ENCODE results near the gene CDK5RAP2.
"Not testable (repeated sequence)": the region's sequence is repeated elsewhere in the genome, so short reads cannot be mapped to it uniquely, and the experiment has no call there.

The CDK5RAP2 gene

GRCh38 chr9:120524038-120524437 lies 55.9 kb downstream of the CDK5RAP2 start:
- DNase-seq (no peak), ATAC-seq (ENCODE audit: insufficient read depth, low read depth) (no peak)
- Histone ChIP-seq H3K4me3 (ENCODE audit: low read depth in 1 of 2, low read length in 2 of 2) (no peak overlapping the region), H3K27me3 (ENCODE audit: insufficient read depth, low read length, poor library complexity) (no peaks in the 10 kb centered on the region), H3K36me3 (ENCODE audit: insufficient read depth, low read length) (peaks cover 82% of the 10 kb centered on the region), H3K4me2 (ENCODE audit: insufficient read depth, low read length) (no peak overlapping the region), H3K79me2 (ENCODE audit: insufficient read depth, low read length) (no peaks in the 10 kb centered on the region), H3K4me1 (ENCODE audit: insufficient read depth, low read length) (no peaks in the 10 kb centered on the region), H2AFZ (ENCODE audit: low read depth, low read length) (no peak overlapping the region), H3K27ac (ENCODE audit: low read length) (no peak overlapping the region), H3K9ac (ENCODE audit: low read depth, low read length) (no peak overlapping the region), H3K9me3 (ENCODE audit: insufficient read depth, low read length, severe bottlenecking) (no peaks in the 10 kb centered on the region), H4K20me1 (ENCODE audit: insufficient read depth, low read length) (no peaks in the 10 kb centered on the region; the same call in 1 of the 2 replicates)
- no peak for TF ChIP-seq CTCF (IDR thresholded peaks at IDR 0.05; ENCODE audit: borderline replicate concordance, extremely low read depth, low read length, poor library complexity, severe bottlenecking)
- TF ChIP-seq EZH2 (IDR thresholded peaks at IDR 0.05; ENCODE audit: borderline replicate concordance, low read depth, low read length, severe bottlenecking): no peak

- peaks cover 79% of the 10 kb centered on the region for H3K36me3 ChIP-seq (ENCODE audit: insufficient read depth, low read length)
- ATAC-seq (ENCODE audit: insufficient read depth, low read depth): no peak
Measured at GRCh38 chr9:120522558-120522957, 57.4 kb downstream of the CDK5RAP2 start.

DNA sequence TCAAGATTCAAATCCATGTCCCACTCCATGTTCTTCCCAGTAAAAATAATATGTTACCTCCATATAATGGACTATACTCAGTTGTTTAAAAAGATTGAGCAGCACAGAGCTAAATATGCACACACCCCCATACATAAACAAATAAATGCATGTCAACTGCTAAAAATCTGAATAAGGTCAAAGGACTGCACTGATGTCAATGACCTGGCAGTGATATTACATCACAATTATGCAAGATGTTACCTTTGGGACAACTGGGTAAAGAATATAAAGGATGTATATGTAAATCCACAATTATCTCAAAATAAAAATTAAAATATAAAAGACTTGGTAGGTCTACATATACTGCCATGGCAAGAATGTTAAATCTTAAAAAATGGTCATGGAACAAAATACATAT lies 57.9 kb downstream of the CDK5RAP2 start:
- H3K36me3 ChIP-seq (ENCODE audit: insufficient read depth, low read length): peaks cover 81% of the 10 kb centered on the region
- no peaks in the 10 kb centered on the region for H3K27me3 ChIP-seq (ENCODE audit: insufficient read depth, low read length, poor library complexity)
- H3K9me3 ChIP-seq (ENCODE audit: insufficient read depth, low read length, severe bottlenecking): no peaks in the 10 kb centered on the region
- H2AFZ ChIP-seq (ENCODE audit: low read depth, low read length): no peak overlapping the region
- no peaks in the 10 kb centered on the region for H3K79me2 ChIP-seq (ENCODE audit: insufficient read depth, low read length)
- H3K4me1 ChIP-seq (ENCODE audit: insufficient read depth, low read length): no peaks in the 10 kb centered on the region
- no peaks in the 10 kb centered on the region; the same call in 1 of the 2 replicates for H4K20me1 ChIP-seq (ENCODE audit: insufficient read depth, low read length)
- no peak overlapping the region for H3K4me2 ChIP-seq (ENCODE audit: insufficient read depth, low read length)
- no peak for TF ChIP-seq CTCF (IDR thresholded peaks at IDR 0.05; ENCODE audit: borderline replicate concordance, extremely low read depth, low read length, poor library complexity, severe bottlenecking)
- TF ChIP-seq EZH2 (IDR thresholded peaks at IDR 0.05; ENCODE audit: borderline replicate concordance, low read depth, low read length, severe bottlenecking): no peak
- no peak overlapping the region for H3K4me3 ChIP-seq (ENCODE audit: low read depth in 1 of 2, low read length in 2 of 2)
- H3K27ac ChIP-seq (ENCODE audit: low read length): no peak overlapping the region
- no peak overlapping the region for H3K9ac ChIP-seq (ENCODE audit: low read depth, low read length)
- ATAC-seq (ENCODE audit: insufficient read depth, low read depth): no peak
- DNase-seq: no peak

More at GRCh38 chr9:120522558-120522957, 57.4 kb downstream of the CDK5RAP2 start:
- no peak overlapping the region for H3K4me3 ChIP-seq (ENCODE audit: low read depth in 1 of 2, low read length in 2 of 2)
- TF ChIP-seq EZH2 (IDR thresholded peaks at IDR 0.05; ENCODE audit: borderline replicate concordance, low read depth, low read length, severe bottlenecking): no peak
- H3K27ac ChIP-seq (ENCODE audit: low read length): no peak overlapping the region
- H4K20me1 ChIP-seq (ENCODE audit: insufficient read depth, low read length): no peaks in the 10 kb centered on the region; the same call in 1 of the 2 replicates
- DNase-seq: no peak
- H3K9me3 ChIP-seq (ENCODE audit: insufficient read depth, low read length, severe bottlenecking): no peaks in the 10 kb centered on the region
- no peak overlapping the region for H2AFZ ChIP-seq (ENCODE audit: low read depth, low read length)
- H3K4me2 ChIP-seq (ENCODE audit: insufficient read depth, low read length): no peak overlapping the region
- no peak overlapping the region for H3K9ac ChIP-seq (ENCODE audit: low read depth, low read length)
- H3K27me3 ChIP-seq (ENCODE audit: insufficient read depth, low read length, poor library complexity): no peaks in the 10 kb centered on the region
- H3K79me2 ChIP-seq (ENCODE audit: insufficient read depth, low read length): no peaks in the 10 kb centered on the region
- H3K4me1 ChIP-seq (ENCODE audit: insufficient read depth, low read length): no peaks in the 10 kb centered on the region

GRCh38 chr9:120521101-120521500 lies 58.9 kb downstream of the CDK5RAP2 start:
- no peak overlapping the region for H3K4me2 ChIP-seq (ENCODE audit: insufficient read depth, low read length)
- H3K4me1 ChIP-seq (ENCODE audit: insufficient read depth, low read length): no peaks in the 10 kb centered on the region
- TF ChIP-seq CTCF (IDR thresholded peaks at IDR 0.05; ENCODE audit: borderline replicate concordance, extremely low read depth, low read length, poor library complexity, severe bottlenecking): no peak
- TF ChIP-seq EZH2 (IDR thresholded peaks at IDR 0.05; ENCODE audit: borderline replicate concordance, low read depth, low read length, severe bottlenecking): no peak
- no peak for DNase-seq
- no peak overlapping the region for H3K27ac ChIP-seq (ENCODE audit: low read length)
- H2AFZ ChIP-seq (ENCODE audit: low read depth, low read length): no peak overlapping the region
- no peaks in the 10 kb centered on the region for H3K27me3 ChIP-seq (ENCODE audit: insufficient read depth, low read length, poor library complexity)
- no peak overlapping the region for H3K4me3 ChIP-seq (ENCODE audit: low read depth in 1 of 2, low read length in 2 of 2)
- H3K79me2 ChIP-seq (ENCODE audit: insufficient read depth, low read length): no peaks in the 10 kb centered on the region
- no peaks in the 10 kb centered on the region for H3K9me3 ChIP-seq (ENCODE audit: insufficient read depth, low read length, severe bottlenecking)
- peaks cover 80% of the 10 kb centered on the region for H3K36me3 ChIP-seq (ENCODE audit: insufficient read depth, low read length)
- H4K20me1 ChIP-seq (ENCODE audit: insufficient read depth, low read length): no peaks in the 10 kb centered on the region
- no peak for ATAC-seq (ENCODE audit: insufficient read depth, low read depth)
- no peak overlapping the region for H3K9ac ChIP-seq (ENCODE audit: low read depth, low read length)

- H4K20me1 ChIP-seq (ENCODE audit: insufficient read depth, low read length); H3K27me3 ChIP-seq (ENCODE audit: insufficient read depth, low read length, poor library complexity); H3K4me3 ChIP-seq (ENCODE audit: low read depth in 1 of 2, low read length in 2 of 2); H3K27ac ChIP-seq (ENCODE audit: low read length); H3K79me2 ChIP-seq (ENCODE audit: insufficient read depth, low read length); H3K9me3 ChIP-seq (ENCODE audit: insufficient read depth, low read length, severe bottlenecking); ATAC-seq (ENCODE audit: insufficient read depth, low read depth); H3K4me2 ChIP-seq (ENCODE audit: insufficient read depth, low read length); DNase-seq; H3K4me1 ChIP-seq (ENCODE audit: insufficient read depth, low read length); H2AFZ ChIP-seq (ENCODE audit: low read depth, low read length); H3K9ac ChIP-seq (ENCODE audit: low read depth, low read length): not testable (repeated sequence)
- H3K36me3 ChIP-seq (ENCODE audit: insufficient read depth, low read length): peaks cover 81% of the 10 kb centered on the region
Measured at GRCh38 chr9:120515996-120516395, 64.0 kb downstream of the CDK5RAP2 start.

GRCh38 chr9:120515481-120515880 lies 64.5 kb downstream of the CDK5RAP2 start:
- H3K27ac ChIP-seq (ENCODE audit: low read length); H3K27me3 ChIP-seq (ENCODE audit: insufficient read depth, low read length, poor library complexity); H4K20me1 ChIP-seq (ENCODE audit: insufficient read depth, low read length); DNase-seq; H3K4me3 ChIP-seq (ENCODE audit: low read depth in 1 of 2, low read length in 2 of 2); H3K79me2 ChIP-seq (ENCODE audit: insufficient read depth, low read length); H3K4me1 ChIP-seq (ENCODE audit: insufficient read depth, low read length); ATAC-seq (ENCODE audit: insufficient read depth, low read depth); H3K9me3 ChIP-seq (ENCODE audit: insufficient read depth, low read length, severe bottlenecking); H3K9ac ChIP-seq (ENCODE audit: low read depth, low read length); H2AFZ ChIP-seq (ENCODE audit: low read depth, low read length); H3K4me2 ChIP-seq (ENCODE audit: insufficient read depth, low read length): not testable (repeated sequence)
- peaks cover 87% of the 10 kb centered on the region for H3K36me3 ChIP-seq (ENCODE audit: insufficient read depth, low read length)
